ENCODE data around the gene CA11. TPM values are rescaled to one million over a fixed set of nuclear protein-coding genes. Genes with fewer than 3 reads are reported as not detected.

CA11 gene
- total RNA-seq, 1 experiment from 2014 or later = 12.6 TPM

DNA sequence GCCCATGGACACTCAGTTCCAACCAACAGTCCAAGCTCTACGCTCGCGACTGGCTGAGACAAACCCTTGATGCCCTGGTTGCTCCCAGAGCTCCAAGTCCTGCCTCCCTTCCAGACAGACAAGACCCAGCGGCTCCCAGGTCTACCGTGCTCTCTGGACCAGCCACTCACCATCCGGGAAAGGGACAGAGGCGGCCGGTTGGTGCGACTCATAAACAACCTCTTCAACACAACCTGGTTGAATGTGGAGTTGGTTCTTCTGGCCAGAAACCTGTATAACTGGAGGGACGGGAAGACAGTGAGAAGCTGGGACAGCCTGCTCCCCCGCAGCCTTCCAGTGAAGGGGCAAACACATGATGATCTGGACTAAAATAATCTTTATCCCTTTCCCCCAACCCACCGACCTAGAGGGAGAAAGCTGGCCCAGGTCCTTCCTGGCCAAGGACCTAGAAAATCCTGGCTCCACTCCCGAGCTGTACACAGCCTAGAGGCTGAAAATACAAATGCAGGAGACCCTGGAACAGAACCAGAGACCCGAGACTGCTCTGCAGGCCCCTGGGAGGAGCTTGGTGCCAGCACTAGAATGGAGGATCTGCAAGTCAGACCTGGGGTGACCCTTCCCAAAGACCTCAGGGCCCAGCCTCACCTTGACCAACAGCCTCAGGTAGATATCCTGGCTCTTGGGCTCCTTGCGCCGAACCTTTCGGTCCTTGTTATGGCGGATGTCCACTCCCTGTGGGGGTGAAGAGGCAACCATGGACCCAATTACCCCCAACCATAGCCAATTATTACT lies 28.6 kb downstream of the CA11 start:
- intact Hi-C loops (cut with micrococcal nuclease; ENCODE audit: unreplicated experiment) = no loop called here
- ATAC-seq = no peak
- no peak for DNase-seq (ENCODE audit: low read depth, low spot score)
- TF ChIP-seq SIN3A (IDR thresholded peaks at IDR 0.05; ENCODE audit: borderline replicate concordance, insufficient read depth, low read depth, low read length) (no peak), TCF7L2 (IDR thresholded peaks at IDR 0.05; ENCODE audit: low read depth, low read length) (no peak), POLR2AphosphoS5 (IDR thresholded peaks at IDR 0.05; ENCODE audit: low read depth, low read length) (no peak)
- TF ChIP-seq, protein P1, sequence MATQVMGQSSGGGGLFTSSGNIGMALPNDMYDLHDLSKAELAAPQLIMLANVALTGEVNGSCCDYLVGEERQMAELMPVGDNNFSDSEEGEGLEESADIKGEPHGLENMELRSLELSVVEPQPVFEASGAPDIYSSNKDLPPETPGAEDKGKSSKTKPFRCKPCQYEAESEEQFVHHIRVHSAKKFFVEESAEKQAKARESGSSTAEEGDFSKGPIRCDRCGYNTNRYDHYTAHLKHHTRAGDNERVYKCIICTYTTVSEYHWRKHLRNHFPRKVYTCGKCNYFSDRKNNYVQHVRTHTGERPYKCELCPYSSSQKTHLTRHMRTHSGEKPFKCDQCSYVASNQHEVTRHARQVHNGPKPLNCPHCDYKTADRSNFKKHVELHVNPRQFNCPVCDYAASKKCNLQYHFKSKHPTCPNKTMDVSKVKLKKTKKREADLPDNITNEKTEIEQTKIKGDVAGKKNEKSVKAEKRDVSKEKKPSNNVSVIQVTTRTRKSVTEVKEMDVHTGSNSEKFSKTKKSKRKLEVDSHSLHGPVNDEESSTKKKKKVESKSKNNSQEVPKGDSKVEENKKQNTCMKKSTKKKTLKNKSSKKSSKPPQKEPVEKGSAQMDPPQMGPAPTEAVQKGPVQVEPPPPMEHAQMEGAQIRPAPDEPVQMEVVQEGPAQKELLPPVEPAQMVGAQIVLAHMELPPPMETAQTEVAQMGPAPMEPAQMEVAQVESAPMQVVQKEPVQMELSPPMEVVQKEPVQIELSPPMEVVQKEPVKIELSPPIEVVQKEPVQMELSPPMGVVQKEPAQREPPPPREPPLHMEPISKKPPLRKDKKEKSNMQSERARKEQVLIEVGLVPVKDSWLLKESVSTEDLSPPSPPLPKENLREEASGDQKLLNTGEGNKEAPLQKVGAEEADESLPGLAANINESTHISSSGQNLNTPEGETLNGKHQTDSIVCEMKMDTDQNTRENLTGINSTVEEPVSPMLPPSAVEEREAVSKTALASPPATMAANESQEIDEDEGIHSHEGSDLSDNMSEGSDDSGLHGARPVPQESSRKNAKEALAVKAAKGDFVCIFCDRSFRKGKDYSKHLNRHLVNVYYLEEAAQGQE (IDR thresholded peaks at IDR 0.05; ENCODE audit: insufficient read depth in 1 of 2, low read depth in 2 of 2, low read length in 1 of 2) = no peak
- TF ChIP-seq, protein P2, sequence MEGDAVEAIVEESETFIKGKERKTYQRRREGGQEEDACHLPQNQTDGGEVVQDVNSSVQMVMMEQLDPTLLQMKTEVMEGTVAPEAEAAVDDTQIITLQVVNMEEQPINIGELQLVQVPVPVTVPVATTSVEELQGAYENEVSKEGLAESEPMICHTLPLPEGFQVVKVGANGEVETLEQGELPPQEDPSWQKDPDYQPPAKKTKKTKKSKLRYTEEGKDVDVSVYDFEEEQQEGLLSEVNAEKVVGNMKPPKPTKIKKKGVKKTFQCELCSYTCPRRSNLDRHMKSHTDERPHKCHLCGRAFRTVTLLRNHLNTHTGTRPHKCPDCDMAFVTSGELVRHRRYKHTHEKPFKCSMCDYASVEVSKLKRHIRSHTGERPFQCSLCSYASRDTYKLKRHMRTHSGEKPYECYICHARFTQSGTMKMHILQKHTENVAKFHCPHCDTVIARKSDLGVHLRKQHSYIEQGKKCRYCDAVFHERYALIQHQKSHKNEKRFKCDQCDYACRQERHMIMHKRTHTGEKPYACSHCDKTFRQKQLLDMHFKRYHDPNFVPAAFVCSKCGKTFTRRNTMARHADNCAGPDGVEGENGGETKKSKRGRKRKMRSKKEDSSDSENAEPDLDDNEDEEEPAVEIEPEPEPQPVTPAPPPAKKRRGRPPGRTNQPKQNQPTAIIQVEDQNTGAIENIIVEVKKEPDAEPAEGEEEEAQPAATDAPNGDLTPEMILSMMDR (IDR thresholded peaks at IDR 0.05) = no peak
- Histone ChIP-seq H3K27me3 (ENCODE audit: control insufficient read depth, insufficient read depth, low read length) (no peaks in the 10 kb centered on the region), H3K4me1 (ENCODE audit: control insufficient read depth, insufficient read depth, low read length) (peaks cover 35% of the 10 kb centered on the region), H3K4me3 (ENCODE audit: low read depth in 2 of 2, low read length in 2 of 2) (peak overlapping the region; percentile 96 to 99), H3K9me3 (ENCODE audit: control insufficient read depth, insufficient read depth, low read depth, low read length) (no peaks in the 10 kb centered on the region), H3K36me3 (ENCODE audit: control insufficient read depth, insufficient read depth, low read length) (peaks cover 11% of the 10 kb centered on the region), H3K27ac (ENCODE audit: low read length) (peak overlapping the region; percentile 94)
- BruUV-seq (replicated peaks) = no TSS peak
- ChIA-PET POLR2A (no interaction called here), CTCF (no interaction called here)
- in situ Hi-C loops (cut with HindIII; ENCODE audit: low pct_unique_long_range_greater_than_20kb, low sequenced_read_pairs) = no loop called here

DNA sequence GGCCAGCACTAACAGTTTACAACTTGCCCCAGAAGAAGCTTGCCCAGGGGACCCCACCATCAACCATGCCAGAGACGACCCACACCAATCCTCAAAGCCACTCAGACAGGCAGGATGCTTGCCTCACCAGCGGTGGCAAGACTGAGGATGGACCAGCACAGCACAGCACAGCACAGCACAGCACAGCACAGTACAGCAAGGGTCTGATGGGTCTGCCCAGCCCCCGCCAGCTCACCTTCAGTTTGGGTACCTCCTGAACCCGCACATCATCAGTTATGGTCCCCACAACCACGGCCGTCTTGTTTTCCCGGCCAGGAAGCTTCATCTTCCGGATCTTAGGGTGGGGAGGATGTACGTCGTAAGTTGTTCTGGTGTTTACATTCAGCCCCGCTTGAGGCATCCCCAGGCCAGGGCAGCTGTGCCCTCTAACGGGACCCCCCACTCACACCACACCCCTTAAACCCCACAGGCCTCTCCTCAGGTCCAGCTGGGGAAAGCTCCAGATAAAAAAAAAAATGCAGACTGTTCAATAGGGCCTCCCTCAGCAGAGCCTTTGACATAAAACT lies 29.4 kb downstream of the CA11 start:
- Histone ChIP-seq H3K9me3 (ENCODE audit: control insufficient read depth, insufficient read depth, low read depth, low read length) (no peaks in the 10 kb centered on the region), H3K4me3 (ENCODE audit: low read depth in 2 of 2, low read length in 2 of 2) (peak overlapping the region; percentile 96 to 99), H3K27ac (ENCODE audit: low read length) (no peak overlapping the region; the same call in 1 of the 2 replicates), H3K36me3 (ENCODE audit: control insufficient read depth, insufficient read depth, low read length) (peaks cover 11% of the 10 kb centered on the region), H3K4me1 (ENCODE audit: control insufficient read depth, insufficient read depth, low read length) (peaks cover 35% of the 10 kb centered on the region), H3K27me3 (ENCODE audit: control insufficient read depth, insufficient read depth, low read length) (no peaks in the 10 kb centered on the region)
- no peak for DNase-seq (ENCODE audit: low read depth, low spot score)
- ChIA-PET CTCF (no interaction called here), POLR2A (no interaction called here)
- intact Hi-C loops (cut with micrococcal nuclease; ENCODE audit: unreplicated experiment) (no loop called here), in situ Hi-C loops (cut with HindIII; ENCODE audit: low pct_unique_long_range_greater_than_20kb, low sequenced_read_pairs) (no loop called here)
- TF ChIP-seq POLR2AphosphoS5 (IDR thresholded peaks at IDR 0.05; ENCODE audit: low read depth, low read length) (no peak), TCF7L2 (IDR thresholded peaks at IDR 0.05; ENCODE audit: low read depth, low read length) (no peak), SIN3A (IDR thresholded peaks at IDR 0.05; ENCODE audit: borderline replicate concordance, insufficient read depth, low read depth, low read length) (no peak)
- TF ChIP-seq, protein P1 (IDR thresholded peaks at IDR 0.05; ENCODE audit: insufficient read depth in 1 of 2, low read depth in 2 of 2, low read length in 1 of 2) = no peak
- TF ChIP-seq, protein P2 (IDR thresholded peaks at IDR 0.05) = no peak
- no TSS peak for BruUV-seq (replicated peaks)
- ATAC-seq = no peak
